ENCODE results near the gene LRRK1.

DNA sequence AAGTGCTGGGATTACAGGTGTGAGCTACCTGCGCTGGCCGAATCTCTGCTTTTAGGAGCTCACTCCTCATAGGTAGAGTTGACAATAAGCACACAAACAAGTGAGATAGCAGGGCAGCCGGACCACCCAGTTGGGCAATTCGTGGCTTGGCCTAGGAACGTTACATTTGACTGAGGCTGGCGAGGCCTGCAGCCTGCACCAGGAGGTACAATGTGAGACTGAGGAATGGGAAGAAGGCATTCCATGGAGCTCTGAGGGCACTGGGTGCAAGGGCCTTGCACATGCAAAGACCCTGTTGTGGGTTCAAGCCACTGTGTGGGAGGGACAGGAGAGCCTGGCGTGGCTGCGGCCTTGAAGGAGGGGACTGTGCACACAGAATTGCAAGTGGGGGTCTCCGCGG lies 152.5 kb downstream of the LRRK1 start:
- TF ChIP-seq, protein P1, sequence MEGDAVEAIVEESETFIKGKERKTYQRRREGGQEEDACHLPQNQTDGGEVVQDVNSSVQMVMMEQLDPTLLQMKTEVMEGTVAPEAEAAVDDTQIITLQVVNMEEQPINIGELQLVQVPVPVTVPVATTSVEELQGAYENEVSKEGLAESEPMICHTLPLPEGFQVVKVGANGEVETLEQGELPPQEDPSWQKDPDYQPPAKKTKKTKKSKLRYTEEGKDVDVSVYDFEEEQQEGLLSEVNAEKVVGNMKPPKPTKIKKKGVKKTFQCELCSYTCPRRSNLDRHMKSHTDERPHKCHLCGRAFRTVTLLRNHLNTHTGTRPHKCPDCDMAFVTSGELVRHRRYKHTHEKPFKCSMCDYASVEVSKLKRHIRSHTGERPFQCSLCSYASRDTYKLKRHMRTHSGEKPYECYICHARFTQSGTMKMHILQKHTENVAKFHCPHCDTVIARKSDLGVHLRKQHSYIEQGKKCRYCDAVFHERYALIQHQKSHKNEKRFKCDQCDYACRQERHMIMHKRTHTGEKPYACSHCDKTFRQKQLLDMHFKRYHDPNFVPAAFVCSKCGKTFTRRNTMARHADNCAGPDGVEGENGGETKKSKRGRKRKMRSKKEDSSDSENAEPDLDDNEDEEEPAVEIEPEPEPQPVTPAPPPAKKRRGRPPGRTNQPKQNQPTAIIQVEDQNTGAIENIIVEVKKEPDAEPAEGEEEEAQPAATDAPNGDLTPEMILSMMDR (IDR thresholded peaks at IDR 0.05) = no peak
- TF ChIP-seq POLR2A (IDR thresholded peaks at IDR 0.05) = no peak
